Dermis blood vessel endothelial cell (primary cell): ENCODE results near the gene TAS1R3. TPM values are rescaled to one million over a fixed set of nuclear protein-coding genes. Genes with fewer than 3 reads are reported as not detected.
"Not testable (repeated sequence)": the region's sequence is repeated elsewhere in the genome, so short reads cannot be mapped to it uniquely, and the experiment has no call there.

ENCODE experiments used
- DNase-seq: peaks from one replicate; pipeline ENCODE4 v3.0.0; 2010
- total RNA-seq: library from RNA; depleted of rRNA; stranded (reverse); fragments of >200 nt; gene quantifications from 2 replicates; pipeline ENCODE4 v1.2.3, GENCODE V29; 2014

TAS1R3 gene
- total RNA-seq, 1 donor from 2014 or later, result 0.85 TPM

DNA sequence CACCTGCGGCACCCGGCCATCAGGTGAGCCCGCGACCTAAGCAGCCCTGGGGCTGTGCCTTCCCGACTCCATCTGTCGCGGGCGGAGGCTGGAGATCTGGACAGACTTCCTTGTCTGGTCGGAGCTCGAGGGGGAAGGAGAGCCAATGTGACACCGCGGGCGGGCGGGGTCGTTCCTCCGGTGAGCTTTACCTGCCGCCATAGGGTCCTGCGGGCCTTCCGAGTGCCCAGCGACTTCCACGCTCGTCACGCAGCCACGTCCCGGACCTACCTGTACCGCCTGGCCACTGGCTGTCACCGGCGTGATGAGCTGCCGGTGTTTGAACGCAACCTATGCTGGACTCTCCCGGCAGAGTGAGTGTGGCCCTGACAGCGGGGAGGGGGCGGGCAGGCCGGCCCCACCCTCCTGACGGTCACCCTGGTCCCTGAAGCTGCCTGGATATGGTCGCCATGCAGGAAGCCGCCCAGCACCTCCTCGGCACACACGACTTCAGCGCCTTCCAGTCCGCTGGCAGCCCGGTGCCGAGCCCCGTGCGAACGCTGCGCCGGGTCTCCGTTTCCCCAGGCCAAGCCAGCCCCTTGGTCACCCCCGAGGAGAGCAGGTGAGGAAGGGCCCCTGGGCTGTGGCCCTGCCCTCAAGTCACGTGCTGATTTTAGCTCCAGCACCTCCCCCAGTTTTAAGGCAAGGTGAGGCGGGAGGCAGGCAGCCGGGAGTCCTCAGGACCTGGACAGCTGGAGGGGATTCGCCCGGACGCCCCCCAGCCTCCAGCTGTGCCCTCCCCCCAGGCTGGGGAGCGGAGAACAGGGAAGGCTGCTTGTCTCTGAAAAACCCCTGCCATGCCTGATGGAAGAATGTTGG lies 21.6 kb upstream of the TAS1R3 start:
- DNase-seq, result peak; percentile 27

- no peak for DNase-seq
Observed at GRCh38 chr1:1310109-1310385, 21.0 kb upstream of the TAS1R3 start.

DNA sequence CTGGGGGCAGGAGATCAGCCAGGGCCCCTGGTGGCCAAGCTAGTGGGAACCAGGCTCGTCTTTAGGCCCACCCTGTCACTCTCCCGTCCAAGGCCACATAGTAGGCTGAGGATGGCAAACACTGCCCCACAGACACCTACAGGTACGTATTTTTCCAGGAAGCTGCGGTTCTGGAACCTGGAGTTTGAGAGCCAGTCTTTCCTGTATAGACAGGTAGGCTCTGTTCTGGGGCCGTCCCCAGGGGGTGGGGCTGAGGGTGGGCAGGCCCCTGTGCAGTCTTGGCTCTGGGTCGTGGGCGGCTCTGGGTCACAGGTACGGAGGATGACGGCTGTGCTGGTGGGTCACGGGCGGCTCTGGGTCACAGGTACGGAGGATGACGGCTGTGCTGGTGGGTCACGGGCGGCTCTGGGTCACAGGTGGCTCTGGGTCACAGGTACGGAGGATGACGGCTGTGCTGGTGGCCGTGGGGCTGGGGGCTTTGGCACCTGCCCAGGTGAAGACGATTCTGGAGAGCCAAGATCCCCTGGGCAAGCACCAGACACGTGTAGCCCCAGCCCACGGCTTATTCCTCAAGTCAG lies 20.5 kb upstream of the TAS1R3 start:
- no peak for DNase-seq

GRCh38 chr1:1311107-1312104 lies 19.7 kb upstream of the TAS1R3 start:
- no peak for DNase-seq

- DNase-seq, result no peak
Observed at GRCh38 chr1:1312450-1313314, 18.4 kb upstream of the TAS1R3 start.

- no peak for DNase-seq
Observed at GRCh38 chr1:1313500-1314236, 17.4 kb upstream of the TAS1R3 start.

GRCh38 chr1:1314237-1314586 lies 16.9 kb upstream of the TAS1R3 start:
- DNase-seq, result no peak

GRCh38 chr1:1314678-1315335 lies 16.3 kb upstream of the TAS1R3 start:
- no peak for DNase-seq

DNA sequence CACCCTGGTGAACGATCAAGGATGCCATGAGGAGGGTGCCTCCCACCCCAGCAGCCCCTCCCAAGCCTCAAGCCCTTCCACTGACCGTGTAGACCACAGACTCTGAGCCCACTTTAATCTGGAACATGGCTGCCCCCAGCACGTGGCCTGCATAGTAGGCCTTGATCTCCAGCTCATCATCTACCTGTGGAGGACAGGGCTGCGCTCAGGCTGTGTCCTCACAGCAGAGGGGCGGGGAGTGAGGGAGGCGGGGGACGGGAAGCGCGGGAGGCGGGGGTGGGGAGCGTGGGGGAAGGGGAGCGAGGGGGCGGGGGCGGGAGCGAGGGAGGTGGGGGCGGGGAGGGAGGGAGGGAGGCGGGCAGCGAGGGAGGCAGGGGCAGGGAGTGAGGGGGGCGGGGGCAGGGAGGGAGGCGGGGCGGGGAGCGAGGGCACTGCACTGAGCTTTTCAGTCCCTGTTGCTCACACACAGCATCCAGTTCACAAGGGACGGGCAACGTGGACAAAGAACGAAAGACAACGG lies 15.6 kb upstream of the TAS1R3 start:
- no peak for DNase-seq

- DNase-seq, result not testable (repeated sequence)
Observed at GRCh38 chr1:1316199-1316598, 14.9 kb upstream of the TAS1R3 start.

- no peak for DNase-seq
Observed at GRCh38 chr1:1317420-1317819, 13.7 kb upstream of the TAS1R3 start.

GRCh38 chr1:1318131-1318652 lies 12.9 kb upstream of the TAS1R3 start:
- peak; percentile 71 for DNase-seq

GRCh38 chr1:1318777-1319645 lies 12.1 kb upstream of the TAS1R3 start:
- no peak for DNase-seq

DNA sequence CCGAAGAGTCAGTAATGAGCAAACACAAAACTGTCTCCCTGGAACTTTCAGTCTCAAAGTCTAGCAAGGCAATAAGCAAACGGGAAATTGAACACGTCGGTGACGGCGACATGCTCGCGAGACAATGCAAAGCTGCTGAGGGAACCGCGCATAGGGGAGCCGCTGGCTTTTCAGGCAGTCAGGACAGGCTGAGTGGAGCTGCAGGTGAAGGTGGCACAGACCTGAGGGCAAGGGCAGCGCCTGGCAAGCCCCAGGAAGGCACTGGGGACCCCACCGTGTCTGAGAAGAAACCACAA lies 11.5 kb upstream of the TAS1R3 start:
- no peak for DNase-seq

GRCh38 chr1:1320666-1321448 lies 10.2 kb upstream of the TAS1R3 start:
- peak; percentile 23 for DNase-seq

- DNase-seq, result no peak
Observed at GRCh38 chr1:1321477-1321876, 9.6 kb upstream of the TAS1R3 start.

DNA sequence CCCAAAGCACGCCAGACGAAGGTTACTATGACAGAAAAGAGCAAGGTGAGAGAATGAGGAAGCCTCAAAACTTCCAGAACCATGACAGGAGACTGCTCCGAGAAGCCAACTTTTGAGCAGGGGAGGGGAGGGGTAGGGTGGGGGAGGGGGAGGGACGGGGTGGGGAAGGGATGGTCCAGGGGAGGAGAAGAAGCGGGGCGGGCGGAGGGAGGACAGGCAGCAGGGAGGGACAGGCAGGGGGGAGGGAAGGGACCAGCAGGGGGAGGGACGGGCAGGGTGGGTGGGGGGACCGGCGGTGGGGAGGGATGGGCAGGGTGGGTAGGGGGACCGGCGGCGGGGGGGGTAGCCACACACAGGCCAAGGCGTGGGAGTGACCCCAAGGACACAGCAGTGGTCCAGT lies 8.7 kb upstream of the TAS1R3 start:
- DNase-seq, result no peak

- DNase-seq, result no peak
Observed at GRCh38 chr1:1322952-1323351, 8.1 kb upstream of the TAS1R3 start.

DNA sequence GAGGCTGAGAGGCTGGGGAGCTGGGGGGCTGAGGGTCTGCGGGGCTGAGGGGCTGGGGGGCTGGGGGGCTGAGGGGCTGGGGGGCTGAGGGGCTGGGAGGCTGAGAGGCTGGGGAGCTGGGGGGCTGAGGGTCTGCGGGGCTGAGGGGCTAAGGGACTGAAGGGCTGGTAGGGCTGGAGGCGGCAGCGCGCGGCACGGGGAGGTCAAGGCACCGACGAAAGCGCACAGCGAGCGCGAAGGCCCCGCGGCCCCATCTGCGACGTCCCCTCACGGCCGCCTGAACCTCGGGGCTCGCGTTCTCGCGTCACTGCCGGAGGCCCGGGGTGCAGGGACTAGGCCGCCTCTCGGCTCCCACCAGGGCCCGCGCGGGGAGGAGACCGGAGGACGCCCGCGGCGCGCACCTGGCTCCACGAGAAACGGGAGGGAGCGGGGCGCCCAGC lies 7.0 kb upstream of the TAS1R3 start:
- DNase-seq, result no peak
